Measurements from ENCODE around the gene SMTN. TPM values are rescaled to one million over a fixed set of nuclear protein-coding genes. Genes with fewer than 3 reads are reported as not detected.

SMTN gene
- total RNA-seq, 1 donor from 2014 or later: 40.8 TPM

GRCh38 chr22:31092161-31092560, 11.0 kb downstream of the SMTN start:
- no peak for TF ChIP-seq CTCF (IDR thresholded peaks at IDR 0.05; ENCODE audit: unreplicated experiment)
- no peaks in the 10 kb centered on the region for H3K27me3 Mint-ChIP-seq
- H3K4me3 Mint-ChIP-seq (ENCODE audit: low read depth): no peak overlapping the region
- peaks cover 11% of the 10 kb centered on the region for H3K36me3 Mint-ChIP-seq (ENCODE audit: insufficient read depth)
- DNase-seq (ENCODE audit: low spot score, unreplicated experiment): no peak
- H3K4me1 Mint-ChIP-seq (ENCODE audit: low read depth): no peaks in the 10 kb centered on the region
- no peaks in the 10 kb centered on the region for H3K9me3 Mint-ChIP-seq (ENCODE audit: low read depth)
- H3K27ac Mint-ChIP-seq: no peak overlapping the region

GRCh38 chr22:31093086-31093850, 12.2 kb downstream of the SMTN start:
- no peak for TF ChIP-seq CTCF (IDR thresholded peaks at IDR 0.05; ENCODE audit: unreplicated experiment)
- Mint-ChIP-seq H3K4me3 (ENCODE audit: low read depth) (no peak overlapping the region), H3K4me1 (ENCODE audit: low read depth) (no peaks in the 10 kb centered on the region), H3K9me3 (ENCODE audit: low read depth) (no peaks in the 10 kb centered on the region), H3K27me3 (no peaks in the 10 kb centered on the region), H3K36me3 (ENCODE audit: insufficient read depth) (peaks cover 12% of the 10 kb centered on the region), H3K27ac (no peak overlapping the region)
- no peak for DNase-seq (ENCODE audit: low spot score, unreplicated experiment)

GRCh38 chr22:31094021-31094551, 13.0 kb downstream of the SMTN start:
- no peak for DNase-seq (ENCODE audit: low spot score, unreplicated experiment)
- TF ChIP-seq CTCF (IDR thresholded peaks at IDR 0.05; ENCODE audit: unreplicated experiment): no peak
- Mint-ChIP-seq H3K27me3 (no peaks in the 10 kb centered on the region), H3K4me3 (ENCODE audit: low read depth) (no peak overlapping the region), H3K9me3 (ENCODE audit: low read depth) (no peaks in the 10 kb centered on the region), H3K27ac (no peak overlapping the region), H3K36me3 (ENCODE audit: insufficient read depth) (peaks cover 14% of the 10 kb centered on the region), H3K4me1 (ENCODE audit: low read depth) (no peaks in the 10 kb centered on the region)

- no peak overlapping the region for H3K4me3 Mint-ChIP-seq (ENCODE audit: low read depth)
- peaks cover 14% of the 10 kb centered on the region for H3K36me3 Mint-ChIP-seq (ENCODE audit: insufficient read depth)
- H3K27me3 Mint-ChIP-seq: no peaks in the 10 kb centered on the region
- H3K4me1 Mint-ChIP-seq (ENCODE audit: low read depth): no peaks in the 10 kb centered on the region
- H3K27ac Mint-ChIP-seq: no peak overlapping the region
- TF ChIP-seq CTCF (IDR thresholded peaks at IDR 0.05; ENCODE audit: unreplicated experiment): no peak
- DNase-seq (ENCODE audit: low spot score, unreplicated experiment): no peak
- H3K9me3 Mint-ChIP-seq (ENCODE audit: low read depth): no peaks in the 10 kb centered on the region
These were observed 13.6 kb downstream of the SMTN start for GRCh38 chr22:31094741-31095140.

GRCh38 chr22:31095637-31096249, 14.6 kb downstream of the SMTN start:
- Mint-ChIP-seq H3K27ac (no peak overlapping the region), H3K27me3 (no peaks in the 10 kb centered on the region), H3K4me3 (ENCODE audit: low read depth) (no peak overlapping the region), H3K9me3 (ENCODE audit: low read depth) (no peaks in the 10 kb centered on the region), H3K36me3 (ENCODE audit: insufficient read depth) (peaks cover 14% of the 10 kb centered on the region), H3K4me1 (ENCODE audit: low read depth) (no peaks in the 10 kb centered on the region)
- no peak for DNase-seq (ENCODE audit: low spot score, unreplicated experiment)
- no peak for TF ChIP-seq CTCF (IDR thresholded peaks at IDR 0.05; ENCODE audit: unreplicated experiment)
